ENCODE results near the gene R3HDM1. TPM values are rescaled to one million over a fixed set of nuclear protein-coding genes. Genes with fewer than 3 reads are reported as not detected.
"Not testable (repeated sequence)": the region's sequence is repeated elsewhere in the genome, so short reads cannot be mapped to it uniquely, and the experiment has no call there.

R3HDM1 gene
- total and polyA plus RNA-seq, 4 donors, result 9.3 to 31.5 (median 16.8) TPM

DNA sequence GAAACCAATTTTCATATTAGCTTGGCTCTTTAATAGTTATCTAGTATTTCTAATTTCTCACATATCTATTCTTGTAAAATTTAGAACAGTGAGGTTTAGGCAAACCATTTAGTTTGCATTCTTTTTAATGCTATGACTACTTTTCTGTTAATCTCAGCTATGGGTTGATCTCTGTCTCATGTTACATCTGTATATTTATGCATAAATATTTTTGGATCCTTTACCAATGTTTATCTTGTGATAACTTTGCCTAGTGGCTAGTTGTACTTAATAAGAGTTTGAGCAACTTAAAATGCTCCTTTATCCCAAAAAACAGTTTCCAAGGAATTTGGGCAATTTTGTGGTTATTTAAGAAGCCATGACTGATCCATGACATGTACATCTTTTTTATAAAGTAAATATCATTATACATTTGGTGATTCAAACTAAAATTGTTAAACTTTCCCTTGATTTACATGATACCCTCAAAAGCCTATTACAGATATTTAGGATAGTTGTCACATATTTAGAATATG lies 86.3 kb downstream of the R3HDM1 start:
- no peak overlapping the region for H3K27ac ChIP-seq (ENCODE audit: low read depth in 1 of 2, low read length in 2 of 2)
- no peaks in the 10 kb centered on the region for H3K4me1 ChIP-seq (ENCODE audit: control insufficient read depth in 1 of 2, insufficient read depth in 2 of 2, low read length in 2 of 2)
- DNase-seq (no peak), ATAC-seq (ENCODE audit: low FRiP score) (no peak)
- intact Hi-C loops (cut with DNase I), result no loop called here
- H3K4me3 ChIP-seq (ENCODE audit: low read length in 2 of 2), result no peak overlapping the region
- no peaks in the 10 kb centered on the region for H3K27me3 ChIP-seq (ENCODE audit: control insufficient read depth in 1 of 2, insufficient read depth in 2 of 2, low read length in 1 of 2)
- no peaks in the 10 kb centered on the region for H3K36me3 ChIP-seq (ENCODE audit: control insufficient read depth in 1 of 2, insufficient read depth in 2 of 2, low read length in 1 of 2)
- no peaks in the 10 kb centered on the region for H3K9me3 ChIP-seq (ENCODE audit: control insufficient read depth, low read length)

DNA sequence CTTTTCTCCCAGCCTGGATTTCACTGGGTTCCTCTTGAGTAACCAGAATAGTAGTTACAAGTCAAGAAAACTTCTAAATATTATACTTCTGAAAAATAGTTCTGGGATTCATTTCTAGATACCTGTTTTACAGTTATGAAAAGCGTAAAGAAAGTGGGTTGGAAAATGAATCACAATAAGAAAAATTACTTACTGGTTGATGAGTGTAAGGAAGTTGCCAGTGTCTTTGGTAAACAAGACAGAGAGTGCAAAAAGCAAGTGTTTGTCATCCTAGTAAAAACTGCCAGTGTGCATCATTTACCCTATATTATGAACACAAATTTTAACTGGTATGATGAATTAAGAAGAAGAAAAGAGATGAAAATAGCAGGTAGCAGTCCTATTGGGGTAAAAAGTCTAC lies 88.9 kb downstream of the R3HDM1 start:
- no peak overlapping the region for H3K4me3 ChIP-seq (ENCODE audit: low read length in 2 of 2)
- no peaks in the 10 kb centered on the region for H3K36me3 ChIP-seq (ENCODE audit: control insufficient read depth in 1 of 2, insufficient read depth in 2 of 2, low read length in 1 of 2)
- no peaks in the 10 kb centered on the region for H3K4me1 ChIP-seq (ENCODE audit: control insufficient read depth in 1 of 2, insufficient read depth in 2 of 2, low read length in 2 of 2)
- 90 to 99% methylated on average over 1 of the region's 1 CpG for WGBS, 2 donors
- DNase-seq (no peak), ATAC-seq (ENCODE audit: low FRiP score) (no peak)
- no peaks in the 10 kb centered on the region for H3K9me3 ChIP-seq (ENCODE audit: control insufficient read depth, low read length)
- H3K27me3 ChIP-seq (ENCODE audit: control insufficient read depth in 1 of 2, insufficient read depth in 2 of 2, low read length in 1 of 2), result no peaks in the 10 kb centered on the region
- intact Hi-C loops (cut with DNase I), result no loop called here
- no peak overlapping the region for H3K27ac ChIP-seq (ENCODE audit: low read depth in 1 of 2, low read length in 2 of 2)

DNA sequence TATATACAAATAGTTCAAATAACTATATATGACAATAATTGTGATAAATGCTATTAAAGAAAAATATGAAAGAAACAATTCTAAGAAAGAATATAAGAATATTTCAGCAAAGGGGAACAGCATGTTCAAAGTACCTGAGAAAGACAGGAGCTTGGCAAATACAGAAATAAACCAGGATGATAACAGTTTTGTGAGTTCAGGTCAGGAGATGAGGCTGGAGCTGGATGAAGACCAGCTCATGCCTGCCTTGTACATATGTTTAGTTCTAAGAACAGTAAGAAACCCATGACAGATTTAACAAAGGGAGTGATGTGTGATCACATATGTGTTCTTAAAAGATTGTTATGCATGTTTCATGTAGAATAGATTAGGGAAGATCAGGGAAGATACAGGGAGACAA lies 98.2 kb downstream of the R3HDM1 start:
- DNase-seq (no peak), ATAC-seq (ENCODE audit: low FRiP score) (no peak)
- Histone ChIP-seq H3K9me3 (ENCODE audit: control insufficient read depth, low read length) (no peaks in the 10 kb centered on the region), H3K4me3 (ENCODE audit: low read length in 2 of 2) (no peak overlapping the region), H3K27ac (ENCODE audit: low read depth in 1 of 2, low read length in 2 of 2) (no peak overlapping the region), H3K27me3 (ENCODE audit: control insufficient read depth in 1 of 2, insufficient read depth in 2 of 2, low read length in 1 of 2) (no peaks in the 10 kb centered on the region), H3K4me1 (ENCODE audit: control insufficient read depth in 1 of 2, insufficient read depth in 2 of 2, low read length in 2 of 2) (no peaks in the 10 kb centered on the region), H3K36me3 (ENCODE audit: control insufficient read depth in 1 of 2, insufficient read depth in 2 of 2, low read length in 1 of 2) (no peaks in the 10 kb centered on the region)
- intact Hi-C loops (cut with DNase I), result no loop called here

DNA sequence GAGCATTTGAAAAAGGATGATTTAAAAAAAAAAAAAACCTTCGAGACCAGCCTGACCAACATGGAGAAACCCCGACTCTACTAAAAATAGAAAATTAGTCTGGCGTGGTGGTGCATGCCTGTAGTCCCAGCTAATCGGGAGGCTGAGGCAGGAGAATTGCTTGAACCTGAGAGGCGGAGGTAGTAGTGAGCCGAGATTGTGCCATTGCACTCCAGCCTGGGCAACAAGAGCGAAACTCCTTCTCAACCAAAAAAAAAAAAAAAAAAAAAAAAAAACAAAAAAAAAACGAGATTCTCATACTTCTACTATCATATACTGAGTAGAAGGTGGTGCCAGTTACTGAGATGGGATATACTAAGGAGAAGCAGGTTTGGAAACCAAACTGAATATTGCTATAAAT lies 98.8 kb downstream of the R3HDM1 start:
- H3K27ac ChIP-seq (ENCODE audit: low read depth in 1 of 2, low read length in 2 of 2); H3K36me3 ChIP-seq (ENCODE audit: control insufficient read depth in 1 of 2, insufficient read depth in 2 of 2, low read length in 1 of 2); H3K4me1 ChIP-seq (ENCODE audit: control insufficient read depth in 1 of 2, insufficient read depth in 2 of 2, low read length in 2 of 2); H3K27me3 ChIP-seq (ENCODE audit: control insufficient read depth in 1 of 2, insufficient read depth in 2 of 2, low read length in 1 of 2); H3K9me3 ChIP-seq (ENCODE audit: control insufficient read depth, low read length); intact Hi-C loops (cut with DNase I); DNase-seq; H3K4me3 ChIP-seq (ENCODE audit: low read length in 2 of 2); ATAC-seq (ENCODE audit: low FRiP score): not testable (repeated sequence)
- 95 to 96% methylated on average over 8 of the region's 8 CpGs for WGBS, 2 donors

DNA sequence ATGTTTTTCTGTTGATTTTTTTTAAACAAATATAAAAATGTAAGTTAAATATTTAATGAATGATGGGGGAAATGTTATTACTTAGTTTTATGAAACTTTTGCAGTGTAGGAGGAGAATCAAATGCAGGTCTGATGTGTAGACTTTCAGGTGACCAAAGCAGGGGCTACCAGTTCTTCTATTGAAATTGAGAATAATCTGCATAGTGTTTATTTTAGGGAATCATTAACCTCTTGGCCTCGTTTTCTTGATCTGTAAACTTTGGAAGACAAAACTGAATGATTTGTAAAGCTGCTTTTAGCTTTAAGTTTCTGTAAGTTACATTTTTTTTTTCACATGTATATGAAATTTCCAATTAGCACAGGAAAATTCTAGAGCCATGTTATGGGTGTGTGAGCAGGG lies 99.2 kb downstream of the R3HDM1 start:
- intact Hi-C loops (cut with DNase I), result no loop called here
- no peaks in the 10 kb centered on the region for H3K27me3 ChIP-seq (ENCODE audit: control insufficient read depth in 1 of 2, insufficient read depth in 2 of 2, low read length in 1 of 2)
- DNase-seq (no peak), ATAC-seq (ENCODE audit: low FRiP score) (no peak)
- H3K27ac ChIP-seq (ENCODE audit: low read depth in 1 of 2, low read length in 2 of 2), result no peak overlapping the region
- H3K9me3 ChIP-seq (ENCODE audit: control insufficient read depth, low read length), result no peaks in the 10 kb centered on the region
- H3K36me3 ChIP-seq (ENCODE audit: control insufficient read depth in 1 of 2, insufficient read depth in 2 of 2, low read length in 1 of 2), result no peaks in the 10 kb centered on the region
- no peaks in the 10 kb centered on the region for H3K4me1 ChIP-seq (ENCODE audit: control insufficient read depth in 1 of 2, insufficient read depth in 2 of 2, low read length in 2 of 2)
- WGBS, 2 donors, result 90 to 95% methylated on average over 1 of the region's 1 CpG
- H3K4me3 ChIP-seq (ENCODE audit: low read length in 2 of 2), result no peak overlapping the region

DNA sequence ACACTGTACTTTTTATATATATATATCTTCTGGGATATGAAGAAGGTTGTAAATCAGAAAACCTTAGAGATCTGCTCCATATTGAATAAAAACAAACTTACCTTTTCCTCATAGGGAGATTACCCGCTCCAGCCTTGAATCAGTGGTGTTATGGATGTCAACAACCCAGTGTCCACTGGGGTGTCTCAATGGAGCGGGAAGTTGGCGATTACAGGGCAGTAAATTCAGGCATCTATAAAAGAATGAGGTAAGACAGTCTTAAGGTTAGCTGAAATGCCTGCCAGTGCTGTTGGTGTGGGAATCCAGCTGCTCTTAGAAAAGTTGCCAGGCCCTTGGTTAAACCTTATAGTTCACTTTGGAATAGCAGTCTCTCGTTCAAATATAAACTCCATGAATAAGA lies 102.3 kb downstream of the R3HDM1 start:
- WGBS, 2 donors, result 78 to 85% methylated on average over 4 of the region's 4 CpGs
- no peak for ATAC-seq (ENCODE audit: low FRiP score)
- H3K27me3 ChIP-seq (ENCODE audit: control insufficient read depth in 1 of 2, insufficient read depth in 2 of 2, low read length in 1 of 2), result no peaks in the 10 kb centered on the region
- no peak for DNase-seq
- intact Hi-C loops (cut with DNase I), result no loop called here
- no peak overlapping the region for H3K27ac ChIP-seq (ENCODE audit: low read depth in 1 of 2, low read length in 2 of 2)
- H3K4me3 ChIP-seq (ENCODE audit: low read length in 2 of 2), result no peak overlapping the region
- no peaks in the 10 kb centered on the region for H3K4me1 ChIP-seq (ENCODE audit: control insufficient read depth in 1 of 2, insufficient read depth in 2 of 2, low read length in 2 of 2)
- H3K9me3 ChIP-seq (ENCODE audit: control insufficient read depth, low read length), result no peaks in the 10 kb centered on the region
- no peaks in the 10 kb centered on the region for H3K36me3 ChIP-seq (ENCODE audit: control insufficient read depth in 1 of 2, insufficient read depth in 2 of 2, low read length in 1 of 2)

DNA sequence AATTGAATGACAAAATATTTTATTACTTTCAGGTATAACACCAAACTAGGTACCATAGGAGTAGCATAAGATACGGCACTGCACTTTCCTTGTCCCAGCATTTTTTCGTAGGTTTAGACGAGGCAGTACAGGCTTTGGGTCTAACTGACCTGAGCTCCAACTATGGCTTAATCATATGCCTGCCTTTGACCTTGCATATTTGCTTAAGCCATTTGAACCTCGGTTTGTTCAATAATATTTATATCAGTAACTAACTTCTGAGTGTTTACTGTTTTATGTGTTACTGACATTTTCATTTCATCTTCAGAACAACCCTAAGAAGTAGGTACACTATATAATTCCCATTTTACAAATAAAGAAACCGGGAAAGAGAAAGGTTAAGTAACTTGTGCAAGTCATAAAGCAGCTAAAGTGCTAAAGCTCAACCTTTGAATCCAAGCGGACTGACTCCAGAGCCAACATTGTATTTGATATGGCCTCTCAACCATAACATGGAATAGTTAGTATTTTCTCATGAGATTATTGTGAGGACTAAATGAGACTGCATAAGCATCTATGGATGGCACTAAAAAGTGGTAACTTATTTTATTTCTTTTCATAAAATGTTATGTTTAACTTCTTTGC lies 104.0 kb downstream of the R3HDM1 start:
- Histone ChIP-seq H3K9me3 (ENCODE audit: control insufficient read depth, low read length) (no peaks in the 10 kb centered on the region), H3K27ac (ENCODE audit: low read depth in 1 of 2, low read length in 2 of 2) (no peak overlapping the region), H3K36me3 (ENCODE audit: control insufficient read depth in 1 of 2, insufficient read depth in 2 of 2, low read length in 1 of 2) (peaks cover 0 to 2% of the 10 kb centered on the region in 2 donors), H3K4me1 (ENCODE audit: control insufficient read depth in 1 of 2, insufficient read depth in 2 of 2, low read length in 2 of 2) (no peaks in the 10 kb centered on the region), H3K27me3 (ENCODE audit: control insufficient read depth in 1 of 2, insufficient read depth in 2 of 2, low read length in 1 of 2) (no peaks in the 10 kb centered on the region), H3K4me3 (ENCODE audit: low read length in 2 of 2) (no peak overlapping the region)
- DNase-seq (no peak), ATAC-seq (ENCODE audit: low FRiP score) (no peak)
- WGBS, 2 donors, result 89 to 91% methylated on average over 6 of the region's 6 CpGs
- intact Hi-C loops (cut with DNase I), result no loop called here

DNA sequence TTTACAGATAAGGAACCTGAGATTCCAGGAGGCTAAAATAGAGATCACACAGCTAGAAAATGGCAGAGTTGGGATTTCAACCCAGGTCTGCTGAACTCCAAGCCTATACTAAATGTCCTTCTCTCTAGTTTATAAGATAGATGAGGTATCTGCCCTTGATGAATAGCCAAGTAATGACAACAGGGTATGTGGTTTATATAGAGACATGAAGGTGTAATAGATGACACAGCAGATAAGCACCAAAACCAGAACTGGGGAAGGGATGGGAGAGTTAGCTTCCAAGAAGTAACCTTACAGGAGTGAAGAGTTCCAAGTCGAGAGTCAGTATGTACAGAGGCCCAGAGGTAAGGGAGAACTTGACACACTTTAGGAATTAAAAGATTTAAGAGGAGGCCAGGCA lies 105.7 kb downstream of the R3HDM1 start:
- no peak overlapping the region for H3K4me3 ChIP-seq (ENCODE audit: low read length in 2 of 2)
- ATAC-seq (ENCODE audit: low FRiP score) (no peak), DNase-seq (no peak)
- peaks cover 0 to 2% of the 10 kb centered on the region in 2 donors for H3K36me3 ChIP-seq (ENCODE audit: control insufficient read depth in 1 of 2, insufficient read depth in 2 of 2, low read length in 1 of 2)
- intact Hi-C loops (cut with DNase I), result no loop called here
- no peaks in the 10 kb centered on the region for H3K4me1 ChIP-seq (ENCODE audit: control insufficient read depth in 1 of 2, insufficient read depth in 2 of 2, low read length in 2 of 2)
- WGBS, 2 donors, result 94 to 100% methylated on average over 1 of the region's 1 CpG
- H3K9me3 ChIP-seq (ENCODE audit: control insufficient read depth, low read length), result no peaks in the 10 kb centered on the region
- H3K27me3 ChIP-seq (ENCODE audit: control insufficient read depth in 1 of 2, insufficient read depth in 2 of 2, low read length in 1 of 2), result no peaks in the 10 kb centered on the region
- no peak overlapping the region for H3K27ac ChIP-seq (ENCODE audit: low read depth in 1 of 2, low read length in 2 of 2)

DNA sequence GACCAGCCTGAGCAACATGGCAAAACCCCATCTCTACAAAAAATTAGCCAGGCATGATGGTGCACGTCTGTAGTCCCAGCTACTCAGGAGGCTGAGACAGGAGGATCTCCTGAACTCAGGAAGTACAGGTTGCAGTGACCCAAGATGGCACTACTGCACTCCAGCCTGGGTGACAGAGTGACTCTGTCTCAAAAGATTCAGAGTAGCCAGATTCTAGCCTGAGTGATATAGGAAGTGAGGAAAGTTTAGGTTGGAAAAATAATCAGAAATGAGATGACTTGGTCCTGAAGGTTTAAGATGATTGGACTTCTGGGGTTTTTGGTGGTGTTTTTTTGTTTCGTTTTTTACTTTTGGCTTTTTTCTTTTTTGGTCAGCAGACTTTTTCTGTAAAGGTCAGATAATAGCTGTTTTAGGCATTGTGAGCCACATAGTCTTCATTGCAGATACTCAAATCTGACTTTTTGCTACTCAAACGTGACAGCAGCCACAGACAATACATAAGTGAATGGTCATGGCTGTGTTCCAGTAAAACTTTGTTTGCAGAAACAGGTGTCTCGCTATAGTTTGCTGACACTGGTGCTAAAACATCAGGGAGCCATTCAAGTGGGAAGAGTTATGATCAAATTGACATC lies 106.3 kb downstream of the R3HDM1 start:
- Histone ChIP-seq H3K27ac (ENCODE audit: low read depth in 1 of 2, low read length in 2 of 2) (no peak overlapping the region), H3K27me3 (ENCODE audit: control insufficient read depth in 1 of 2, insufficient read depth in 2 of 2, low read length in 1 of 2) (no peaks in the 10 kb centered on the region), H3K4me3 (ENCODE audit: low read length in 2 of 2) (no peak overlapping the region), H3K36me3 (ENCODE audit: control insufficient read depth in 1 of 2, insufficient read depth in 2 of 2, low read length in 1 of 2) (peaks cover 0 to 2% of the 10 kb centered on the region in 2 donors), H3K4me1 (ENCODE audit: control insufficient read depth in 1 of 2, insufficient read depth in 2 of 2, low read length in 2 of 2) (no peaks in the 10 kb centered on the region), H3K9me3 (ENCODE audit: control insufficient read depth, low read length) (no peaks in the 10 kb centered on the region)
- ATAC-seq (ENCODE audit: low FRiP score), result no peak
- no peak for DNase-seq
- intact Hi-C loops (cut with DNase I), result no loop called here
- 87 to 92% methylated on average over 4 of the region's 4 CpGs for WGBS, 2 donors
